HG02571 (cell line): Measurements from ENCODE around the gene NSF.

ENCODE experiments used
- ATAC-seq: cut with Tn5 transposase; IDR thresholded peaks from one replicate; pipeline ENCODE4 v1.9.1; 2021; ENCODE audit warnings: mild to moderate bottlenecking, moderate library complexity; ENCODE audit not compliant: unreplicated experiment

Gene NSF

DNA sequence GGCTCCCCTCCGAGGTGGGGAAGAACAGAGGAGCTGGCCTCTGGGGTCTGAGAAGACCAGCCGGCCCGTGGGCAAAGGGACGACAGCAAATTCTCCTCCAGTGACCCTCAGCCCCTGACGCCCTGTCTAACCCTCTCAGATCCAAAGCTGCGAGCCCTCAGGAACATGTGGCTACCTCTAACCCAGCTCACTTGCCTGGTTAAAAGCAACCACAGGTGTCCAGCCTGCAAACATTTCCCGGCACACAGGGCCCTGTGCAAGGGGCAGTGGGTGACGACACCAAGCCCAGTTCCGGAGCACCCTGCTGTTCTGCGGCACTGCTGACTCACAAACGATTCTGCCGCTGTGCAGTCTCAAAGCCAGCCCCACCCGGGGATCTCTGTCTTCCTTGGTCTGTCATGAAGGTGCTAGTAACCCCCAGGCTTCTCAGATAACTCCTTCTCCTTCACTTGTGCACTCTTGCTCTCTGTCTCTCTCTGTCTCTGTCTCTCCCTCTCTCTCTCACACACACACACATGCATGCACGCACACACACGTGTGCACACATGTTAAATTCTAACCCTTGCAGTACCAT lies 205.0 kb downstream of the NSF start:
- no peak for ATAC-seq

- no peak for ATAC-seq
Observed at GRCh38 chr17:46796084-46796483, 205.6 kb downstream of the NSF start.

GRCh38 chr17:46796524-46796923 lies 206.1 kb downstream of the NSF start:
- ATAC-seq, result no peak

DNA sequence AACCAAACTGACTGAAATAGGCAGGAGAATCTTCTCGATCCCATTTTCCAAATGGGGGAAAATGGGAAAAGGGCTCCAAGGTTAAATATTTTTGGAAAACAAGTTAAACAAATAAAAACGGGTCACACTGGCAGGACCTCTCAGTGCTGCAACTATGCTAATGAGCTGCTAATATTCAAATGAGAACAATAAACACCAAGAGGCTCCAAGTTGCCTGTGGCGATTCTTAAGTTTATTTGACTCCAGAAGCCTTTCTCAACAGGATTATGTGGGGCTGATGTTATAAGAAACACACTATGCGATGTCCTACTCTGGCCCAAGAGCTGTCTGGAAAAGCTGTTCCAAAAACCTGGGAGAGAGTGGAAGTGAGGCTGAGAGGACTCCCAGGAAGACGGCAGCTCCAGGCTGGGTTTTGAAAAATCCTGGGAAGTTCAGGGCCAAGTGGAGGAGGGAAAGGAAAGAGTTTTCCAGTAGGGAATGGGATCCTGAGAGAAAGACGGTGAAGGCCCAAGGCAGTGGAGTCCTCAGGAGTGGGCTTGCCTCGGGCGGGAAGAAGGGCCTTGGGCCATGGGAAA lies 206.6 kb downstream of the NSF start:
- ATAC-seq, result no peak

DNA sequence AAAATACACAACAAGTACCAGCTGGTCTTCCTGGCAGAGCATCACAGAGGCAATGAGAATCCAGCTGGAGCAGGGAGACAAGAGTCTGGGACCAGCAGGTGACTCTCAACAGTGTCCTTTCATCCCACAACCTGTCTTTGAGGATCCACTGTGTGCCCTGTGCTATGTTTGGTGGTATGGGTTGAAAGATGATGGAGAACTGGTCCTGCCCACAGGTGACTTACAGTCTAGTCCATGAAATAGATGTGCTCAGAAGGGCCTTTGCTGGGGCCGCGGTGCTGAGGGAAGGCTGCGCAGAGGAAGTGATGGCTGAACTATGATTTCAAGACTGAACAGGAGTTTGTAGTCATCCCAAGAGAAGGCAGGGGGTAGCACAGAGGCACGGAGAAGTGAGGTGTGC lies 210.1 kb downstream of the NSF start:
- ATAC-seq, result no peak

GRCh38 chr17:46802800-46803199 lies 212.3 kb downstream of the NSF start:
- ATAC-seq, result no peak

DNA sequence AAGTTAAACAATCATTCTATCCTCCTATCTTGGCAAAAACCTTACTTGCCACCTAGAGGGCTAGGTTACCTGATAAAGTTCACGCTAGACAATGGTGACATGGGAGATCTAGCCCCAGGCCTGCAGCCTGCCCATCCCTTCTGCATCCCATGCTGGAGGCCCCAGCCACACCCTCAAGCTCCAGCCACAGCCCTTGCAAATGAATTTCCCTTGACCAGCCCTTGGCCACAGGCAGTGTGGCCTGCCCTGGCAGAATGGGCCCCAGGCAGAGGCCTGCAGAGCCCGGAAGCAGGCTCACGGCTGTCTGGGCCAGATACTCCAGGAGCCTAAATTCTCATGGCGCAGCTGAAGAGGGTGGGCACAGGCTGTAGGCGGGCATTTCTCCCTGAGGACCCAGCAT lies 213.1 kb downstream of the NSF start:
- no peak for ATAC-seq

DNA sequence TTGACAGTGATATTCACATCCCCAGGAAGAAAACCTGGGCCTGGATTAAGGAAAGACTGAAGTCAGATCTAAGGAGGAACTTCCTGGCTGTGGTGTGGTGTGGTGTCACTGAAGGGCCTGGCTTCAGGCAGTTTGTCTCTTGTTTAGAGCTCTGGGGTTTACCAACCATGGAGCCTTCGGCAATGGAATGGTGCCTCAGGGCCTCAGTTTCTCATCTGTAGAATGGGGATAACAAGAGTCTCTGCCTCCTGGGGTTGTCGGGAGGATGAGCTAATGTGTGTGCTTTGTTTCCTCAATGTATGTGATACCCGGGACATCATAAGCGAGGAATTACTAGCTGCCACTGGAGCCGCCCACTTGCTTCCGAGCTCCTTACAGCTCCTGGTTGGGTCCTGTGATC lies 215.3 kb downstream of the NSF start:
- no peak for ATAC-seq
